Upper lobe of right lung (tissue), 1 donor: ENCODE measurements around the gene POLD2. TPM values are rescaled to one million over a fixed set of nuclear protein-coding genes. Genes with fewer than 3 reads are reported as not detected.

Experiments
- ATAC-seq: fragments of 200-7000 bp; cut with Tn5 transposase; one replicate; pipeline ENCODE4 v1.9.1; 2020; ENCODE audit warnings: mild to moderate bottlenecking, moderate library complexity
- DNase-seq: peaks from one replicate; pipeline ENCODE4 v3.0.0-alpha.2; 2020
- H3K27ac ChIP-seq: fragments of 200-600 bp; one replicate; pipeline ENCODE4 v1.8.0; 2022
- H3K27me3 ChIP-seq: fragments of 200-600 bp; one replicate; pipeline ENCODE4 v1.8.0; 2022; ENCODE audit warnings: mild to moderate bottlenecking
- H3K36me3 ChIP-seq: fragments of 200-600 bp; one replicate; pipeline ENCODE4 v1.8.0; 2022
- H3K4me1 ChIP-seq: fragments of 200-600 bp; one replicate; pipeline ENCODE4 v1.8.0; 2022
- H3K4me3 ChIP-seq: fragments of 200-600 bp; one replicate; pipeline ENCODE4 v1.8.0; 2022; ENCODE audit warnings: mild to moderate bottlenecking
- H3K9me3 ChIP-seq: fragments of 200-600 bp; one replicate; pipeline ENCODE4 v1.8.0; 2022
- CTCF ChIP-seq: fragments of 200-600 bp; IDR thresholded peaks from one replicate; pipeline ENCODE4 v1.8.0; 2022; ENCODE audit warnings: antibody characterized with exemption
- intact Hi-C: fragments of 100-400 bp; cut with DNase I; formaldehyde crosslinking; loops from one replicate; pipeline ENCODE4 v1.11.0; 2022
- total RNA-seq: library from RNA; stranded (reverse); fragmentation: NEBNext Ultra II Directional; extraction: Animal tissue kit (Norgen Biotek cat#: 25700); gene quantifications from one replicate; pipeline ENCODE4 v1.2.1, GENCODE V29; 2021
- donor health status: DM: no; HTN: yes; CAD: no; lungs with severe emphysema.

Gene POLD2
- total RNA-seq, 1 donor from 2014 or later: 60.2 TPM

GRCh38 chr7:44099669-44100068 is 23.7 kb downstream of the POLD2 start:
- DNase-seq: no peak
- Histone ChIP-seq H3K27ac (peak overlapping the region; percentile 76), H3K9me3 (no peaks in the 10 kb centered on the region), H3K4me3 (no peak overlapping the region), H3K36me3 (no peaks in the 10 kb centered on the region), H3K4me1 (peaks cover 3% of the 10 kb centered on the region), H3K27me3 (no peaks in the 10 kb centered on the region)
- intact Hi-C loops: no loop called here
- no peak for TF ChIP-seq CTCF
- no peak for ATAC-seq

- no peak for TF ChIP-seq CTCF
- Histone ChIP-seq H3K4me3 (no peak overlapping the region), H3K27ac (no peak overlapping the region), H3K9me3 (no peaks in the 10 kb centered on the region), H3K4me1 (peaks cover 3% of the 10 kb centered on the region), H3K36me3 (no peaks in the 10 kb centered on the region), H3K27me3 (no peaks in the 10 kb centered on the region)
- ATAC-seq: no peak
- intact Hi-C loops: no loop called here
- DNase-seq: no peak
Measured at GRCh38 chr7:44098092-44099068, 25.0 kb downstream of the POLD2 start.

- TF ChIP-seq CTCF: no peak
- no peak for DNase-seq
- ATAC-seq: no peak
Measured at GRCh38 chr7:44097064-44097932, 26.1 kb downstream of the POLD2 start.

DNA sequence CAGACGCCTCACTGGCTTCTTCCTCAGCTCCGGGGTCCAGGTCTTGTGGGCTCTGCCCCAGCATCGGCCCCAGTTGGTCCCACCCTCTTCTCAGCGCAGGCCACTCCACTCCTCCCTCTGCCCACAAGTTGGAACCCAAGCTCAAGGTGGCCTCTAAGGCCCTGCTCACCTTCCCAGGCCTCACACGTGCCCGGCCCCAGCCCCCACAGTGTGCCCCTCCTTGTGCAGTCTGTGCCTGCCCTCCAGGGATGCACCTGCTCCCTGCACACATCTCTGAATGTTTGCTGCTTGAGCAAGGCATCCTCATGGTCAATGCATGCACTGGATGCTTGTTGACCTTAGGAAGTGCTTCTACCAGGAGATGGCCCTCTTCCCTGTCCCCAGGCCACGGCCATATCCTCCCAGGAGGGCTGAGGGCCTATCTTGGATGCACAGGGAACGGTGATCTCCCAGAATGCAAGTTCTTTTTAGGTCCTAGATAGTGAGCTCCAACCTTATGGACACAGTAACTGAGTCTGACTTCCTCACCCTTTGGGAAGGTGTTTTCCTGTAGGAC is 26.9 kb downstream of the POLD2 start:
- peak; percentile 9 for ATAC-seq

More at GRCh38 chr7:44097064-44097932, 26.1 kb downstream of the POLD2 start:
- intact Hi-C loops: no loop called here
- H3K4me3 ChIP-seq: no peak overlapping the region
- H3K27ac ChIP-seq: no peak overlapping the region
- no peaks in the 10 kb centered on the region for H3K36me3 ChIP-seq
- no peaks in the 10 kb centered on the region for H3K9me3 ChIP-seq
- no peaks in the 10 kb centered on the region for H3K27me3 ChIP-seq
- H3K4me1 ChIP-seq: no peaks in the 10 kb centered on the region

More for the DNA sequence above, 26.9 kb downstream of the POLD2 start:
- no peak overlapping the region for H3K27ac ChIP-seq
- TF ChIP-seq CTCF: no peak
- no peaks in the 10 kb centered on the region for H3K9me3 ChIP-seq
- no peak overlapping the region for H3K4me3 ChIP-seq
- DNase-seq: no peak
- H3K4me1 ChIP-seq: no peaks in the 10 kb centered on the region
- no peaks in the 10 kb centered on the region for H3K36me3 ChIP-seq
- no peaks in the 10 kb centered on the region for H3K27me3 ChIP-seq
- intact Hi-C loops: no loop called here
